ENCODE measurements around the gene FOXO4.
A peak's percentile ranks its signal among the peaks of the same experiment; 100 is the strongest.

The FOXO4 gene

DNA sequence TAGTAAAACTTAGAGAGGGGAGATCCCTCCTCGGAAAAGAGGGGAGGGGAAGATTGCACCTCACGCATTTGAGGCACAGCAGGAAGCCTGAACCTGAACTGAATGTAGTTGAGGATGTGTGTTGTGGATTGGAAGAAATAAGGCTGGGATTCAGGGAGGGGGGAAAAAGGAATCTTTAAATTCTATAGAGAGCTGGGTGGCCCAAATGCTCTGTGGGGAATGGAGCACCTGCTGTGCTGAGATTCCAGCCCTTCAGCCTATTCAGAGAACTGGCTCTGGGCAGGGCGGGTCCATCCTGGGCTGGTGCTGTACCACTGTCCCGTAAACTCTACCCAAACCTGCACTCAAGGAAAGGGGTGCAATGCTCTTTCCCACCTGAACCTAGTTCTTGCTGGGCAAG, 4.1 kb downstream of the FOXO4 start:
- no peak for DNase-seq

DNA sequence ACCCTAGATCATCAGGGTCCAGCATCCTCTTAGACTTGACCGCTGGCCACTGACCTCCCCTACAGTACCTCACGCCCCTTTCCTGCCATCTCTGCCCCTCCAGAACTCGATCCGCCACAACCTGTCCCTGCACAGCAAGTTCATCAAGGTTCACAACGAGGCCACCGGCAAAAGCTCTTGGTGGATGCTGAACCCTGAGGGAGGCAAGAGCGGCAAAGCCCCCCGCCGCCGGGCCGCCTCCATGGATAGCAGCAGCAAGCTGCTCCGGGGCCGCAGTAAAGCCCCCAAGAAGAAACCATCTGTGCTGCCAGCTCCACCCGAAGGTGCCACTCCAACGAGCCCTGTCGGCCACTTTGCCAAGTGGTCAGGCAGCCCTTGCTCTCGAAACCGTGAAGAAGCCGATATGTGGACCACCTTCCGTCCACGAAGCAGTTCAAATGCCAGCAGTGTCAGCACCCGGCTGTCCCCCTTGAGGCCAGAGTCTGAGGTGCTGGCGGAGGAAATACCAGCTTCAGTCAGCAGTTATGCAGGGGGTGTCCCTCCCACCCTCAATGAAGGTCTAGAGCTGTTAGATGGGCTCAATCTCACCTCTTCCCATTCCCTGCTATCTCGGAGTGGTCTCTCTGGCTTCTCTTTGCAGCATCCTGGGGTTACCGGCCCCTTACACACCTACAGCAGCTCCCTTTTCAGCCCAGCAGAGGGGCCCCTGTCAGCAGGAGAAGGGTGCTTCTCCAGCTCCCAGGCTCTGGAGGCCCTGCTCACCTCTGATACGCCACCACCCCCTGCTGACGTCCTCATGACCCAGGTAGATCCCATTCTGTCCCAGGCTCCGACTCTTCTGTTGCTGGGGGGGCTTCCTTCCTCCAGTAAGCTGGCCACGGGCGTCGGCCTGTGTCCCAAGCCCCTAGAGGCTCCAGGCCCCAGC, 5.2 kb downstream of the FOXO4 start:
- no peak for DNase-seq

DNA sequence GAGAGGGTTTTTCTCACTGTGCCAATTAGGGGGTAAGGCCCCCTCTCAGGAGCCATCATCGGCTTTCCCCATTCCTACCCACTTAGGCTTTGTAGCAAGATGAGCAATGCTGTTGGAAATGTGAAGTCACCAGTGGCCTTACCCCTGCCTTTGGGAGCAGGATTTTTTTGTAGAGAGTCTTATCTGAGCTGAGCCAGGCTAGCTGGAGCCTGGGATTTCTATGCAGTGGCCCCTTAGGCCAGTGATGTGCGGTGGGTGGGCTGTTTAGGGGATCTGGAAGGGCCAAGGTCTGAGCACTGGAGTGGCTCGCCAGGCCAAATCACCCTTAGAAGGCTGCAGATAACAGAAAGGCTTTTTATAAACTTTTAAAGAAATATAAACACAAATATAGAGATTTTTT, 6.6 kb downstream of the FOXO4 start:
- DNase-seq = no peak

DNA sequence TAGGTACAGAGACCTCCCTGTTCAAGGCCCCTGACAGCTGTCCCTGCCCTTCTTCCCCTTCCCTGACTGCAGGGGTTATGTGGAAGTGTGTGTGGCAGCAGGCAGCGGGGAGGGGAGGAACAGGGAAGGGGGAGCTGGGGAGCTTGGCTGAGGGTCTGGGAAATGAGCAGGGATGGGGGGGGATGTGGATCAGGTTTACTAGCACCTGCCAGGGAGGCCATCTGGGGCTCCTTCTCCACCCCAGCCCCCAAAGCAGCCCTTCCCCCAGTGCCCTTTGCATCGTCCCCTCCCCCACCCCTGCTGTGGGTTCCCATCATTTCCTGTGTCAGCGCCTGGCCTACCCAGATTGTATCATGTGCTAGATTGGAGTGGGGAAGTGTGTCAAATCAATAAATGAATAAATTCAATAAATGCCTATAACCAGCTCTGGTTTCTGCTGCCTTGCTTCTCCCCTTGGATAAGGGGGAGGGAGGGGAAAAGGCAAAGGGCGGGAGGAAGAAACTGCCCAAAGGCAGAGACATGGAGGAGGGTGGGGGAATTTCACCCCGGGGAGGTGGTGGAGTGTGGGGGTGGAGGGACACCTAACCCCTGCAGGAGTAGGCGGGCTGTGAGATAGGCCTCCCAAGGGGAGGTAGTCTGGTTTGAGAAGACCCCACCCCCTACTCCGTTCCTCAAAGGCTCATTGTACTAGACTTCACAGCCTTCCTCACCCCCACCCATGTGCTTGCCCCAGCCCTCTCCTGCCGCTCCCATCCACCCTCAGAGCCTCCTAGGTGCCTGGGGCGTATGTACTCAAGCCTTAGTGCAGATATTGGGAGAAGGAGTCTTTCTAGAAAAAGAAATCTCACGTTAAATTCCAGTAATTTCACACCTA, 7.7 kb downstream of the FOXO4 start:
- DNase-seq = peak; percentile 62 to 71

DNA sequence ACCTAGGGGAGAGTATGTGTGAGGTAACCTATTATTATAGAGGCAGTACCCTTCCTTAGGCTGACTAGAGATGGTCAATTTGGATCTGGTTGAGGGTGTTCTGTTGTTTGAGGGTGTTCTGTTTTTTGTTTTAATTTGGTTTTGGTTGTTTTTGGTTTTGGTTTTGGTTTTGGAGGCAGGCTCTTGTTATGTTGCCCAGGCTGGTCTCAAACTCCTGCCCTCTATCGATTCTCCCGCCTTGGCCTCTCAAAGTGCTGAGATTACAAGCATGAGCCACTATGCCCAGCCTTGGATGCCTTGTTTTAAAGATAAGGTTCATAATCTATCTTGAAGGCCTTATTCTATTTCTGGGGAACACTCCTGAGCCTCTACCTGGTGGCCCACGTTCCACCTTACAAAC, 10.0 kb downstream of the FOXO4 start:
- no peak for DNase-seq

DNA sequence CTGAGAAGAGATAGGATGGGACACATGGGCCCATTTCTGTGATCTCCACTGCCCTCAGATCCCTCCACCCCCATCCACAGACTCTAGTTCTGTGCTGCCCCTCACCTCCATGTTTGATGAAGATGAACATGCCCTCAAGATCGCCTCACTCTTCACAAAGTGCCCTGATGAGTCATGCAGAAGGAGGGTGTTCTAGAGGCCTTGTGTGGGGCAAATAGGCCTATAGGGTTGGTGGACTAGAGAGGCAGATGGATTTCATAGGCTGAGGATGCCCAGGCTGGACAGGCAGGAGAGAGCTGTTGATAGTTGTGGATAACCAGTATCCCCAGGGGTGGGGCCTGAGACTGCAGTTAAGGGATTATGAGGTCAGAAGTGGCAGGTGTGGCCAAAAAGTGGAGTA, 10.8 kb downstream of the FOXO4 start, which contains the start of gene CXorf65:
CXorf65 (minus strand) TSS at position 314 of the 400 bp plus-strand sequence; CDS start at position 130, 184 bp downstream.
- peak; percentile 37 to 55 for DNase-seq

DNA sequence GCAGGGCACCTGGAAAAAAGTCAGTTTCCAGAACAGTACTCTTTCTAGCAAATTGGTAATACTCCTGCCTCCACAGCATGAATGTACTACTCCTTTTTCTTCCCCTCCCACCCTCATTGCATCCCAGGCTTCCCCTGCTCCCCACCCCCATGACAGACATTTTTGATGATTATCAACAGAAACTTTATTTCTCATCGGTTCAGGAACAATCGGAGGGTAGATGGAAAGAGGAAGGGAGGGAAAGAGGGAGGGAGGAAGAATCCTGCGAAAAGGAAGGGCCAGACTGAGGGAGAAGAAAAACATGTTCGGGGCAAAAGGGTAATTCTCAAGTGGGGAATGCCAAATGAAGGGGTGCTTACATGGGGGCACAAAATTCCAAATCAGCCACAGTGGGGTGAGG, 11.6 kb downstream of the FOXO4 start:
- no peak for DNase-seq

DNA sequence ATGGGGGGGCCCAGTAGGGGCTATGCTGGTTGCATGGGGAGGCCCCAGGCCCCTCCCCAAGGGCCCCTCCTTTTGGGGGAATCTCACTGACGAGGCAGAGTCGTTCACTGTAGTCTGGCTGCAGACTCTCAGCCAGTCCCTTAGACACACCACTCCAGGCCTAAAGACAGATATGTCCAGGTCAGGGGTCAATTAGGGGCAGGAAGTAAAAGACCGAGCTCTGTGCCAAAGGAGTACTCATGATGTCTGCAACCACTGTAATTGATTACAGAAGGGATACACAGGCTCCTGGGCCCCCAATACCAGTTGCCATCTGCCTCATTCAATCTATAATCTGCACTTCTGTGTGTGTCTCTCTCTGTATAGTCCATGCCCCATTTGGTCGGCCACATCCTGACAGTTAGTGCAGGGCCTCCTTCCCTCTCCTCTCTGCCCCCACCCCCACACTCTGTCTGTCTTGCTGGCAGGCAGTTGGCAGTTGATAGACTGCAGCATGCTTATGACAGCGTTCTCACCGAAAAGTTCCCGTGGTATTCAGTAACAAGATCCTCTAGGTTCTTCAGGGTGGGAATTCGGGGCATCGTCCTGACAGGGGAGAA, 12.2 kb downstream of the FOXO4 start:
- peak; percentile 40 to 52 for DNase-seq

DNA sequence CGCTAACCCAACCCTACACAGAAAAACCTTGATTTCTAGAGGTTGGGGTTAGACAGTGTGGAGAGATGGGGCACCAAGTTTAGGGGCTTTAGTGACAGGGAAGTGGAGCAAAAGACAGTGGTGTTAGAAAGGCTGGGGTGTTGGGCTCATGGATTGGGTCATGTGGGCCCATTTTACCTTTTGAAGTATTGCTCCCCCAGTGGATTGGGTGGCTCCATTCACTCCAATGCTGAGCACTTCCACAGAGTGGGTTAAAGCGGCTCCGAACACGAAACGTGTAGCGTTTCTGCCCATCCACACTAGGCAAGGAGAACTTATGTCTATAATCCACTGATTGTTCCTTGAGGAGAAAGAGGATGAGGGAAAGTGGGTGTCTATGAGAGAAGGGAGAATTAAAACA, 13.4 kb downstream of the FOXO4 start:
- DNase-seq = no peak

DNA sequence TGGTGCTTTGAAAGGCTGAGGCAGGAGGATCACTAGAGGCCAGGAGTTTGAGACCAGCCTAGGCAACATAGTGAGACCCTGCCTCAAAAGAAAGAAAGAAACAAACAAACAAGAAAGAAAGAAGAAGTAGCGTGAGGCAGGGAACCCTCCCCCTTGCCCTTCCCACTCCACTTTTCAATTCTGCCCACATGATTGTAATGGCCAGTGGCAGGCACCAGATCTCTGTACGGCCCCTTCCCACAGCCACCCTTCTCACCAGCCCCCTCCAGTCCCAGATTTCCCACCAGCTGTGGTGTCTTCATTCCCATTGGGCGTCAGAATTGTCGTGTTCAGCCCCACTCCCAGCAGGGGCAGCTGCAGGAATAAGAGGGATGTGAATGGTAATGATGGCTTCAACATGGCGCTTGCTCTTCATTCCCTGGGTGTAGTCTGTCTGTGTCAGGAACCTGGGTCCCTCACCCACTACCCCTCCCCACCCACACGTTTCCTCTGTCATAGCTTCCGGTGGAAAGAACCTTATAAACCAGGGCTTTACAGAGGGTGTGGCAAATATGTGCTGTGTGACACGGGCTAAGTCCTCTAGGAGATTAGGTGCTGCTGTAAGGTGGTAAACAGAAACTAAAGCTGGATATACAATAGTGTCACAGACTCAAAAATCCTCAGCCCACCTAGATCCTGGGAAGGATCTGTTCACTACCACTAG, 15.6 kb downstream of the FOXO4 start, which contains the start of gene IL2RG:
IL2RG (minus strand) TSS at position 437 of the 703 bp plus-strand sequence; CDS start at position 399, 38 bp downstream.
- DNase-seq = peak; percentile 91

DNA sequence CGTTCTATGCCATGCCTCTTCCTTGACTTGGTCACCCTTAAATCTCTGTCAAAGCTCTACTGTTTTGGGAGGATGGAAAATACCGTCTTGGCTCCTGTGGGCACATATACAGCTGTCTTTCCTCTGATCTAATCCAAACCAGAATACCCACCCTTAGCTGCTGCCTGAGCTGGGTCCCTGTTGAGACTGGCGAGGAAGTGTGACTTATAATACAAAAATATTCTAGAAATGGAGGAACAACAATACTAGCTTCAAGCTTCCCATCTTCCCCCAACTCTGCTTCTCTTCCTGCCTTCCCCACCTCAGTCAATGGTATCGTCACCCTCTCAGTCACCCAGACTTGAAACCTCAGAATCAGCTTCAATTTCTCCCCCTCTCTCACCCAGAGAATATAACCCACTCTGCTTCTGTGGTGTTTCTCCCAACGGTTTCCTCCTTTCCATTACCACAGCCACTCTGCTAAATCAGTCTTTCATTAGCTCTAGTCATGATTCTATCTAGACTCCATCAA, 16.3 kb downstream of the FOXO4 start:
- DNase-seq = peak; percentile 39 to 54

DNA sequence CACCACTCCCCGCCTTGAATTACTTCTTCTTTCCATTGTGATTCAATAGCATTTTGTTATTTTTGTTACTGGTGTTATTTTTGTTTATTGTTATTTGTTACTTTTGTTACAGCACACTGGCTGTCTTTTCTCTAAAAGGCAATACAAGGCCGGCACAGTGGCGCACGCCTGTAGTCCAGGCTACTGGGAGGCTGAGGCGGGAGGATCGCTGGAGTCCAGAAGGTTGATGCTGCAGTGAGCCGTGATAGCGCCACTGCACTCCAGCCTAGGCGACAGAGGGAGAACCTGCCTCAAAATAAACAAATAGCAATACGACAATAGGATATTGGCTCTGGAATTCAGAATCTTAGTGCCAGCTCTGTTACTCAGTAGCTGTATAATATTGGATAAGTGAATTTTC, 21.7 kb downstream of the FOXO4 start:
- DNase-seq = no peak

DNA sequence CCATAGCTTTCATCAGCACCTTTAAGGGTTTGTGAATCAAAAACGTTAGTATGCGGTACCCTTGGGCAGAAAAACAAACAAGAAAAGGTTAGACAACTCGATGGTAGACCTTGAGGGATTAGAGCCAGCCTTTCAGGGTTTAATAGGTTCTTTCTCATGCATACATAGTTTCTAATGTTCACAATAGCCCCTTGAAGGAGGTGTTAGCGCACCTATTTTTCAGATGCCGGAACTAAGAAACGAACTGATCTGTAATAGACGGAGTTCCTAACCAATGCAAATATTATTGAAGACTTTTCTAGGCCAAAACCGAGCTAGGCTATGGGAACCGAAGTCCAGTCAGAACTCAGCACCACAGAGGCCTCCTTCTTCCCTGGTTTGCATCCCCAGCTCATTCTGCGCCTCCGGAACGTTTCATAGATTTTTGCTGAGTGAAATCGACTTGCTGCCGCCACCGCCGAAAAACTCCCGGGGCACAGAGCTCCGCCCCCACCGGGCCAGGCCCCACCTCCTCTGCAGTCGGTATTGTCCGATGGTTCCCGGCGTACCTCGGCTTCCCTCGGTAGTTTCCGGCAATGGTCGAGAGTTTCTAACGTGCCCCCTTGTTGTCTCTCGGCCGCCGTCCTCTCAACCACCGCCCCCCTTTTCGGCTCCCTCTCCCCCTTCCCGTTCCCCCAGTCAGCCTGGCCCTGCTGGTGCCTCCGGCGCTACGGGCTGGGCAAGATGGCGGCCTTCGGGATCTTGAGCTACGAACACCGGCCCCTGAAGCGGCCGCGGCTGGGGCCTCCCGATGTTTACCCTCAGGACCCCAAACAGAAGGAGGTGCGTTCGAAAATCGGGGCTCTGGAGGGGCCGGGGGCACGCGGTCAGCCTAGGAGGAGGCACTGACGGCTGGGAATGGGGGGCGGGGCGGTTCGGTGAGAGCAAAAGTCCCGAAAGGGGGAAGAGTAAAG, 22.7 kb downstream of the FOXO4 start, which contains the start of gene MED12:
MED12 (plus strand) TSS at position 565 of the 953 bp plus-strand sequence; CDS start at position 724, 159 bp downstream.
- DNase-seq = peak; percentile 84 to 85

DNA sequence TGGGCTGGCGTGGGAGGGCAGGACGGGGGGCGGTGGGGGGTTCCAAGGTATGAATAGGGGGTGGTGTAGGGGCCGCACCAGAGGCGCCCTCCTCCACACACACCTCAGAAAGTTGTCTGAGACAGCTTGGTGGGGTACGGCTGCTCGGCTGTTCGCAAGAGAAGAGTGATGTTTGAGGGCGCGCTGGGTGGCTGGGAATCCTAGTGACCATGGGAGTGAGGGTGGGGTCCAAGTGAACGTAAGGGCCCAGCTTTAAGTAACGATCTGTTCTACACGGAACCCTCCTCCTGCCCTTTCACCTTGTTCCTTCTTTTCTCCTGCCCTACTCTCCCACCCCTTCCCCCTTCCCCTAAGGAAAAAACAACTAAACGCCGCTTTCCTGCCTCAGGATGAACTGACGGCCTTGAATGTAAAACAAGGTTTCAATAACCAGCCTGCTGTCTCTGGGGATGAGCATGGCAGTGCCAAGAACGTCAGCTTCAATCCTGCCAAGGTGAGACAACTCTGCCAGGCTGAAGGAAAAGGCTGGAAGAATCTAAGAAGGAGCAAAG, 23.4 kb downstream of the FOXO4 start:
- no peak for DNase-seq

DNA sequence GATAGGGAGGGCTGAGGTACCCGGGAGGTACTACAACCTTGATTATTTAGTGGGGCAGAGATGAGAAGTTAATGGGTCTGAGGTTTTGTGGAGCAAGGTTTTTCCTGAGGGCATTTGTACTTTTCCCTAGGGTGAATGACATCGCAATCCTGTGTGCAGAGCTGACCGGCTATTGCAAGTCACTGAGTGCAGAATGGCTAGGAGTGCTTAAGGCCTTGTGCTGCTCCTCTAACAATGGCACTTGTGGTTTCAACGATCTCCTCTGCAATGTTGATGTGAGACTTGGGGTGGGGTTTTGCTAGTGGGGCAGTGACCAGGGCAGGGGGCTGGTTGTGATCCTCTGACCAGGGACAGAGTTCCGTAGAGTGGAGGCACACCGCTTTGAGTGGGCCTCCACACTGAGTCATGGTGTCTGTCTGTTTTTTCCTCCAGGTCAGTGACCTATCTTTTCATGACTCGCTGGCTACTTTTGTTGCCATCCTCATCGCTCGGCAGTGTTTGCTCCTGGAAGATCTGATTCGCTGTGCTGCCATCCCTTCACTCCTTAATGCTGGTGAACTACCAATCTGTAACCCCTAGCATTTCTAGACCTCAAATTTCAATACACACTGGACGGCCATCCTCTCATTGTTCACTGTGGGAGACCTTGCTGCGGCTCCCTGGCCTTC, 32.6 kb downstream of the FOXO4 start:
- DNase-seq = no peak

DNA sequence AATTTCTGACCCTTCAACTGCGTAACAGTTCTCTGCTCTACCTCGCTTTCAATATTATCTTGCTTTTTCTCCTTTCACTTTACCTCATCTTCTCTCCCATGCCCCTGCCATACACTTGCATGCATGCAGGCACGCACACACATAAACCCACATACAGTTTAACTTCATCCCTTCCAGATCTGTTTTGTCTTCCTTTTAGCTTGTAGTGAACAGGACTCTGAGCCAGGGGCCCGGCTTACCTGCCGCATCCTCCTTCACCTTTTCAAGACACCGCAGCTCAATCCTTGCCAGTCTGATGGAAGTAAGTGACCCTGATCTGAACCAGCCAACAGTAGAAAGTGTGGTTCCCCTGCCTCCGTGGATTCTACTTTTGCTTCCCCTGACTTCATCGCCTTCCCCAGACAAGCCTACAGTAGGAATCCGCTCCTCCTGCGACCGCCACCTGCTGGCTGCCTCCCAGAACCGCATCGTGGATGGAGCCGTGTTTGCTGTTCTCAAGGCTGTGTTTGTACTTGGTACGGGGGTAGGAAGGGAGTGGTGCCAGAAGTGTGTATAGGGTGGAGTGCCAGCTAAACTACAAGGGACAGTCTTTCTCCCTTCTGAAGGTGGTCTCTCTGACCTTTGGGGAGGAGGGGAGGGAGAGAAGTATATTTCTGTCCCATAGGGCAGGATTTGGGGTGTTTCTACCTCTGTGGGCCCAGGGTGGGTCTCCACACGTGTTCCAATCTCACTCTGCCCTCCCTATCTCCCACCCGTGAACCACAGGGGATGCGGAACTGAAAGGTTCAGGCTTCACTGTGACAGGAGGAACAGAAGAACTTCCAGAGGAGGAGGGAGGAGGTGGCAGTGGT, 33.5 kb downstream of the FOXO4 start:
- peak; percentile 79 to 82 for DNase-seq

DNA sequence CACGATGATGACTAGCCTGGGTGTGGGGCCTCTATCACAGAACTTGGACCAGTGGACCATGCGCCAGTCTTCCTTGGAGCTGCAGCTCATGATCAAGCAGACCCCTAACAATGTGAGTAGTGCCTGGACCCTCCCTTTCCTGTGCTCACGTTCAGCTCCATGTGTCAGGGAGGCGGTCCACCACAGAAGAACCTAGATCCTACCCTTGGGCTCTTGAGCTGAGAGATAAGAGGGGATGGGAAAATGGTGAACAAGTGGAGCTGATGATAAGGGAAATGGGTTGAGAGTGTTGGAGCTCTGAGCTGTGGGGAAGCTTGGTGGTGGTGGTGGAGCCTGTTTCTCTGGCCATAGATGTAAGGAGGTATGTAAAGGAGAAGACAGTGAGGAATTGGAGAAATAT, 35.9 kb downstream of the FOXO4 start:
- DNase-seq = no peak

DNA sequence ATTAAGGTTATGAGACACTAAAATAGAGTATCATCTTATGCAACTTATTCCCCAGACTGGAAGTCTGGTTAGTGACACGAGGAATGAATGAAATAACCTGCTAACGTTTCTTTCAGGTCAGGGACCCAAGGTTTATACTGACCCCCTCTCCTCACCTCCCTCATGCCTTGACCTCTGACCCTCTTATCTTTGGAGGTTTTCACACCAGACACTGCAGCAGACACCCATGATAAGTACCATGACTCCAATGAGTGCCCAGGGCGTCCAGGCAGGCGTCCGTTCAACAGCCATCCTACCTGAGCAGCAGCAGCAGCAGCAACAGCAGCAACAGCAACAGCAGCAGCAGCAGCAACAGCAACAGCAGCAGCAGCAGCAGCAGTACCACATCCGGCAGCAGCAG, 44.8 kb downstream of the FOXO4 start:
- DNase-seq = no peak

DNA sequence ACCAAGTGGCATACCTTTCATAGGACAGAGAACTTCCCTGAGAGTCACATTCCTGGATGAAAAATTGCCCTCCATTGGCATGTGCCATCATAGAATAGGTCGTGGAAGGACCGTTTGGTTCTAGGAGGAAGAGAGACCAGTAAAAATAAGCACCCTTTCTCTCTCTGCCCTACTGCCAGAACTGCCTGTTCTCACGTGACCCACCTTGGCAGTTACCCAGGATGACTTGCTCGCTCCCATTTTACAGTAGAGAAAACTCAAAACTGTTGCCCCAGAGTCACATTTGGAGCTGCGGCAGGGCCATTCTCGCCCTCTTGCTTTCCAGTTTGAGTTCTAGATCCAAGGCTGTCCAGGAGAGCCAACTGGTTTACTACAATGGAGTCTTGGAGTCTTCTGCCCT, 47.9 kb downstream of the FOXO4 start:
- no peak for DNase-seq
